ENCODE data around the gene ZBTB20. TPM values are rescaled to one million over a fixed set of nuclear protein-coding genes. Genes with fewer than 3 reads are reported as not detected.
"Not testable (repeated sequence)": the region's sequence is repeated elsewhere in the genome, so short reads cannot be mapped to it uniquely, and the experiment has no call there.

Gene ZBTB20
- polyA plus RNA-seq (2013, experiment 1 of 2; ENCODE audit: insufficient read length), result 0.22 TPM
- polyA plus RNA-seq (2013, experiment 2 of 2; ENCODE audit: insufficient read length), result 0.26 TPM

DNA sequence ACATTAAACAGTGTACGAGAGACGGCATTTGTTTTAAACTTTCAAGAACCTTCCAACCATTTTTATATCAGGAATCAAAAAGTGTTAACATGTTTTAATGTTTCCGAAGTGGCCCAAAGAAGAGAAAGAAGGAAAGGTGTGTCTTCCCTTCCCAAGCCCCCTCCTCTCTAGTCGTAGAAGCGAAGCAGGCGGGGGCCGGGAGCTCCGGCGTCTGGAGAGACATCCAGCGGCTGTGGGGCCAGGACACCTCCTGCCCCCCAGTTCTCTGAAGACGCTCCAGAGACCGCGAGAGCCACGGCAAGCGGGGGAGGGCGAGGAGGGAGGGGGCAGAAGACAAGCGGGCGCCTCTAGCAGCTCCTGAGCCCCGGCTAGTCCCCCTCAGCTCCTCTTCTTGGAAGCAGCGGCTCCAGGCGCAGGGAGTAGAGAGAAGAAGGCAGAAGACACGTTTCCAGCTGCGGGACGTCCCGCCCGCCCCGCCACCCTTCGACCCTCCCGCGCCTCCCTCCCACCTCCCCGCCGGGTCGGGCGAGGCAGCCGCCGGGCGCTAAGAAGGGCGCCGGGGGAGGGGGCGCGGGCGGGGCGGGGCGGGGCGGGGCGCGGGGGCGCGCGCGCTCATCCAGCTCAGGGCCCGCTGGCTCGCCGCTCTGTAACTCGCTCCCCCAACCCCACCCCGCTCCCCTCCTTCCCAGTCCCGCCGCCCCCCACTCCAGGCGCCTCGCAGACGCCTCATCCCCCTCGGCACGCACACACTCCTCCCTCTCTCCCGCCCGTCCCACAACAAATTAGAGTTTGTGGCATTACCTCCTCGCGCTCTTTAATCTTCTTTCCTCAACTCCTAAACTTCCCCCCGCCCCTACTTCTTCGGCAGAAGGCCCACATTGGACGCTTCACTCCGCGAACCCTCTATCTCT, at the start of gene ZBTB20:
Gene ZBTB20 (minus strand): TSS at position 871 of the 911 bp plus-strand sequence.
- peak; percentile 84 for DNase-seq

- DNase-seq, result peak; percentile 24
Observed at GRCh38 chr3:115194476-115194875, 47.4 kb upstream of the ZBTB20 start.

GRCh38 chr3:115190747-115191146, 43.7 kb upstream of the ZBTB20 start:
- DNase-seq, result no peak

DNA sequence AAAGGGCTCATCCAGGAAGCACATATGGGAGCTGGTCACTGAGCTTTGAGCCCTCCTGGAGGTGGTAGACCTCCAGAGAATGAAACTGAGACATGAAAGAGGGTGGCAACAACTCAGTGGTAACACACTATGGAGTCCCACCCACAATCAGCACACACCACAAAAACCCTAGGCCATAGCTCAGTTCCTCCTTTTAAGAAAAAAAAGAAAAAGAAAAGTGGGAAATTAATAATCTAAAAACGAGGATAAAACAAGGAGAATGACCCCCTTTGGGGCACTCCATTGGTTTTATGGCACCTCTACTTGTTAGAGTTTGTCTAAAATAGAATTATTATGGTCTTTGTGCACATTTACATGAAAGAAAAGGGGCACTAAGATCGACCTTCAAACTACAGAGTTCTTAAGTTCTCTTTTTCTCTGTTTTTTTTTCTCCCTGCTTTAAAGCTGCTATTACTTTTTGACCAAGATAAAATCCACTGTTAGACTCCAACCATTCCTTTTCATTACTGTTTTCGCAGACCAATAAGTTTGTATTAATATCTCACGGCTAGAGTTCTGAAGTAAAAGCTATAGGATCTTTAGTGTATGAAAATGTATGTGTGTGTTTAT, 40.2 kb upstream of the ZBTB20 start:
- no peak for DNase-seq

- no peak for DNase-seq
Observed at GRCh38 chr3:115186351-115187148, 39.5 kb upstream of the ZBTB20 start.

- not testable (repeated sequence) for DNase-seq
Observed at GRCh38 chr3:115184859-115185572, 37.9 kb upstream of the ZBTB20 start.

- not testable (repeated sequence) for DNase-seq
Observed at GRCh38 chr3:115178930-115179329, 31.8 kb upstream of the ZBTB20 start.

DNA sequence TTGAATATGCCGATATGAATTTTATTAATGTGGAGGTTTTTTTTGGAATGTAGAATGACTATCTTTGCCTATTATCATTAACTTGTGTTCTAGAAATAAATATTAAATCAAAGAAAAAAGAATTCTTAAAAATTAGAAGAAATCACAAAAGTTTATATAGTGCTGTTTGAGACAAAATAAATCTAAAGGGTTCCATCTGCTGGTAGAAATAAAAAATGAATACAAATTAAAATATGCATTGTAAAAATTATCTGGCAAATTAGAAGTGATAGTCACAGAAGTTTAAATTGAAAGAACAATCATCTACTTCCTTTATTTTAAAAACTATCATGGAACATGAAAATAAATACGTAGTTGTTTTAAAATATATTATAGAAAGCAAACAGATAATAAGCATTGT, 22.7 kb upstream of the ZBTB20 start:
- no peak for DNase-seq

GRCh38 chr3:115165701-115166100, 18.6 kb upstream of the ZBTB20 start:
- DNase-seq, result peak; percentile 13

GRCh38 chr3:115165266-115165665, 18.2 kb upstream of the ZBTB20 start:
- DNase-seq, result no peak

DNA sequence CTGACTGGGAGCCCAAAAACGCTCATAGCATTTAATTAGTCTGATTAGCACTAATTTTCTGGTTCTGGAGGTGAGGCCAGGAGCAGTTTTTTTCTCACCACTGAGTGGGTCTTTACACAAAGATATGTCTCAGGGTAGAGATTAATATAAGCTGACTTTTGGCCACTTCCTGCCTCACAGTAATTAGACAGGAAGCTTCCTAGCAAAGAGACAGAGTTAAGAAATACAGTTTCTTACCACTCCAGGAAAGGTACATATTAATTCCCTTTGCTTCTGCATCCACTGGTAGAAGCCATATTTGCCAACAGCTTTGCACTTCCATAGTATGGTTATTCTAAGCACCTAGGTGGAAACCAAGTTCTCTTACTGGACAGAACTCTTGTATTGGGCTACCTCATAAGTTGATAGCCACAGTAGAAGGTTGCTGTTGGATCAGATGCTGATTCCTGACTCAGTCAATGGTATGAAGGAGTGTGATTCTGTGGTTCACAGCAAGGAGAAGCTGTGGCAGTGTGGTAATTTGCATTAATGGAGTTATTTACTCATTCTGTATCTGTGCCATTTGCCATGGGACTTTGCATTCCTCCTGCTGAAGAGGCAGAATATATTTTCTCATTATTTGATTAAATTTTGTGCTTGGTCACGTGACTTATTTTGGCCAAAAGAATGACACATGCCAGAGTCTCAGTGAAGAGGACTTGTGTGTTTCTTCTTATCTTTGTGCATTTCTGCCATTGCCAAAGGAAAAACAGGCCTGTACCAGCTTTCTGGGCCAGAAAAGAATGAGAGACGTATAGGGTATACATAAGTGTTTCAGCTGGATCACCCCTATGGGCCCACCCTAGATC, 17.5 kb upstream of the ZBTB20 start:
- DNase-seq, result no peak

DNA sequence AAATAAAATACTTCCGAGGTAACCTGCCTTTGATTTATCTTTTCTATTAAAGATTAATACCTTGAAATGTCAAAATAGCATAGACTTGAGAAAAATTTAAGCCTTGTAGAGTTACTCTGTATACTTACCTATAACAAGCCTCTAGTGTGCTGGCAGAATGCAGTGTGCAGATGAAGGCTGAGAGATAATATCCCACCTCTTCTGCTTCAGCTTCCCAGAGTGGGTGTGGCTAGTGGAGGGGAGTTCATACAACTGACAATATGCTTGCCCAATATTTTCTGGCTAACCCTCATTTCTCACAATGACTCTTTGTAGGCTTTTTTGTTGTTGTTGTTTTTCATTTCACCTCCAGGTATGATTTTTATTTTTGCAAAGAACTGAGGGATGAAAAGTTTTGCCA, 15.7 kb upstream of the ZBTB20 start:
- DNase-seq, result no peak

- no peak for DNase-seq
Observed at GRCh38 chr3:115161866-115162265, 14.8 kb upstream of the ZBTB20 start.

DNA sequence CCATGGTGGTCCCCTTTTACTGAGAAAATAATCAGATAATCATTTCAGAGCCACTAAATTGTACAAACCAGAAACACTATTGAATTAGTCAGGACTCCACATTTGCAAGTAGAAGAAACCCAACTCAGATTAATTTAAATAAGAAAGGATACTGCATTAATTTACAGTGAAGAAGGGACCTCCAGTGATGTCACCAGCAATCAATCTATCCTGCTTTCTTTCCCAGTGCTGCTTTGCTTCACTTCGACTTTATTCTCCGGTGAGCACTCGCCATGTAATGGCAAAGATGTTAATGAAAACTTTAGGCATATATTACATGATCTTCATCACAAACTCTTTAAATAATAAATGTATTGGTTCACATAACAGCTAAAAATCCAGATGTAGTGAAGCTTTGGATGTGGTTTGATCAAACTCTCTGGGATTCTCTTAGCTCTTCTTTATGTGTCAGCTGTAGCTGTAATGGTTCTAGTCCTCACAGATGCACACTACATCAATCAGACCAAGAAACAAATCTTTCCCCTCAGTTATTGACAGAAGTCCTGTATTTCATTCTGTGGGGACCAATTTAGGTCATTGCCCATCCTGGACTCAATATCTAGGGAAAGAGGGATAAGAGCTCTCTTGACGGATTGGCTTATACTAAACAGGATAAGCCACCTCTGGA, 14.2 kb upstream of the ZBTB20 start:
- no peak for DNase-seq

DNA sequence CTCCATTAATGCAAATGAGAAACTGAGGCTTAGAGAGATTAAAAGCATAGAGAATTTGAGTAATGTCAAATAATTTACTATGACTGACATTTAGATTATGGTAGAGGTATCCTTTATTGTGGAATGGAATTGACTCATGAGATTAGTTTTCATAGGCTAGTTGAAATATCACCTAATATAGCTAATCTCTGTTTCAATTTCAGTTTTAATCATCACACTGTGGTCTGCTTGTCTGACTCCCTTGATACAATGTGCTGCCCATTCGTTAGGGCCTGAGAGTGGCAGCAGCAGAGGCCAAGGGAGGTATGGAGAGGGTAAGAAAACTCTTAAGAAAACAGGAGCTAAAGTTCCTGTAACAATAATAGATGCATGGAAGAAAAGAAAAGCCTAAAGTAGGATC, 13.2 kb upstream of the ZBTB20 start:
- no peak for DNase-seq

DNA sequence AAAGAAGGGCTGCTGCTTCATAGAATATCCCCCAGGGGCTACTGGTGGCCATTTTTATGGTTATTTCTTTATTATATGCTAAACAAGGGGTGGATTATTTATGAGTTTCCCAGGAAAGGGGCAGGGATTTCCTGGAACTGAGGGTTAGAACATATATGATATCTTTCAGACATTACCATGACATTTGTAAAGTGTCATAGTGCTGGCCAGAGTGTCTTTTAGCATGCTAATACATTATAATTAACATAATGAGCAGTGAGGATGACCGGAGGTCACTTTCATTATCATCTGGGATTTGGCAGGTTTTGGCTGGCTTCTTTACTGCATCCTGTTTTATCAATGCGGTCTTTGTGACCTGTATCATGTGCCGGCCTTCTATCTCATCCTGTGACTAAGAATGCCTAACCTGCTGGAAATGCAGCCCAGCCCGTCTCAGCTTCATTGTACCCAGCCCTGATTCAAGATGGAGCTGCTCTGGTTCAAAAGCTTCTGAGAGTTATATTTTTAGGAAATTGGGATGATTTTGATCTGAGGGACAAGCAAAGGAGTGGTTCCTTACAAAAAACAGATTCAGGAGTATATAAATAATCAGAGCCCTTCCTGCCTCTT, 9.1 kb upstream of the ZBTB20 start:
- DNase-seq, result no peak

DNA sequence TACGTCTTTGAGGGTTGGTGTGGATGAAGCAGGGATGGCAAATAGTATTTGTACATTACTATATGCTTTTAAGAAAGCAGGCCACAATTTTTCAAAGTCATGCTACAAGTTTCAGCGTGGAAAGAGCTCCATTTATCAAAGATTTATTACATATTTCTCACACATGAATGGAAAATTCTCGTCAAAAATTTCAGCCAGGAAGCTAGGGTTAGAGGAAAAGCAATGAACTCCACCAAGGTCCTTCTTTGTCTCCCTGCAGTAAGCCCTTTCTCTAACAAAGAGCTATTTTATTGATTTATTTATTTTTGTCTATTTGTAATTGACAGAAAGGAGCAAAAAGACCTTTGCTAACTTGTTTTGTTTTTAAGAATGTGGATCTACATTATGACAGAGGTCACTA, 7.5 kb upstream of the ZBTB20 start:
- no peak for DNase-seq

DNA sequence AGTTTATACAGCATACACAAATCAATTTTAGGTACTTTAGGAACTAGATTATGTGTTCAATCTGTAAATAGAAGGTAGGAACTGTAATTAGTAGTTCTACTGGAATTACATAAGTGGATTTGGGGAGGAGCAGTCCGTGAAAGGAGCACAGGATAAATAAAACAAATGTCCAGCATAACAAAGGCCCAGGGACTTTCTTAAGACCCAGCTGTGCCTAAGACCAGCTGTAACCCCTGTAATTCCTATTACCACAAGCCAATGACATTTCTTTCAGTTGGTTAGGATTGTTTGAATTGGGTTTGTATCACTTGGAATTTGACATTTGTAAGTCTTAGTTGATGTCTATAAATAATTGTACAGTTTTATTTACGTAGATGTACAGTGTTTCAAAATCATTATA, 4.8 kb upstream of the ZBTB20 start:
- no peak for DNase-seq

DNA sequence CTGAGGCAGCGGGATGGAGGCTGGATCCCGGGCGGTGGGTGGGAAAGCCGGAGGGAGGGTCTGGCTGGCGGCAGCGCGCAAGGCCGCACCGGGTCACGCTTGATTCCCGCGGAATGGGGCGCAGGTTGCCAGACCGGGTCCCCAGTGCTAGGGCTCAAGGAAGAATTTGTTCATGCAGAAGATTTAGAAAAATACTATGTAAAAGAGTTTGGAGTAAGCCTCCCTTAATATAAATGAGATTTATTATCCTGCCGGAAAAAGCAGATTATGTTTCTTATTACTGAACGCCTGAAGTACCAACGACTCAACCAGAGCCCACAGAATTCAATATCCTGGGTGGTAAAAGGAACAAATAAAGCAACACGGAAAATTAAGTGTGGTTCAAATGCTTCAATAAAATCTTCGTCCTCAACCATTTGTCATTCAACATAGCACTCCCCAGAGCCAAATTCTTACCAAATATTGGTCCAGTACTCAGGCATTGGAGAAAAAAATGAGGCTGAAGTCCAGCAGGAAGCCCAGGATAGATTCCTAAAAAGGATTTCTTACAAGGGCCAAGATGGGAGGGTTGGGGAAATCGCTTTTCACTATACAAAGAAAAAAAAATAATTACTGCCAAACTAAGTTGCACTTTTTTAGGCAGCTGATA, 1.2 kb upstream of the ZBTB20 start:
- peak; percentile 2 for DNase-seq

Measured in fibroblast of skin of abdomen (primary cell).